Measurements from ENCODE around the gene WNT9B.
"Not testable (repeated sequence)": the region's sequence is repeated elsewhere in the genome, so short reads cannot be mapped to it uniquely, and the experiment has no call there.

WNT9B gene

GRCh38 chr17:46917041-46917440 is 65.7 kb downstream of the WNT9B start:
- DNase-seq, result no peak

DNA sequence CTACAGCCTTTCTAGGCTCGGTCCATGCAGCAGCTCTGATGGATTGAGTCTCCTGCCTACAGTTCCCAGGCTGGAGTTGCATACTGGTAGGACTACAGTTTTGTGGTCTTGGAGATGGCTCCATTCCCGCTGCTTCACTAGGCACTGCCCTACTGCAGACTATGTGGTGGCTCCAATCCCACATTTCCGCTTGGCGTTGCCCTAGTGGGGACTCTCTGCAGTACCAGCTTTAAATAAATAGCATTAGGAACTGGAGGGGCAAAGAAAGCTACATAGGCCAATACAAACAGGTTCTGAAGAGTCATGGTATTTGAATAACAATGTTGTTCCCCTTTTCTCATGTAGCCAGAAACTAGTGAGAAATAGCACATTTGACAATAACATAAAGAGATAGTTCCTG is 66.1 kb downstream of the WNT9B start:
- DNase-seq, result no peak

GRCh38 chr17:46921962-46922361 is 70.6 kb downstream of the WNT9B start:
- not testable (repeated sequence) for DNase-seq

- DNase-seq, result no peak
Observed at GRCh38 chr17:46922487-46922803, 71.1 kb downstream of the WNT9B start.

- DNase-seq, result peak; percentile 97
Observed at GRCh38 chr17:46922804-46923635, 71.6 kb downstream of the WNT9B start, which contains the start of gene GOSR2. TSS of gene GOSR2 (plus strand) at chr17:46923160. CDS start at chr17:46923193, 33 bp downstream.

DNA sequence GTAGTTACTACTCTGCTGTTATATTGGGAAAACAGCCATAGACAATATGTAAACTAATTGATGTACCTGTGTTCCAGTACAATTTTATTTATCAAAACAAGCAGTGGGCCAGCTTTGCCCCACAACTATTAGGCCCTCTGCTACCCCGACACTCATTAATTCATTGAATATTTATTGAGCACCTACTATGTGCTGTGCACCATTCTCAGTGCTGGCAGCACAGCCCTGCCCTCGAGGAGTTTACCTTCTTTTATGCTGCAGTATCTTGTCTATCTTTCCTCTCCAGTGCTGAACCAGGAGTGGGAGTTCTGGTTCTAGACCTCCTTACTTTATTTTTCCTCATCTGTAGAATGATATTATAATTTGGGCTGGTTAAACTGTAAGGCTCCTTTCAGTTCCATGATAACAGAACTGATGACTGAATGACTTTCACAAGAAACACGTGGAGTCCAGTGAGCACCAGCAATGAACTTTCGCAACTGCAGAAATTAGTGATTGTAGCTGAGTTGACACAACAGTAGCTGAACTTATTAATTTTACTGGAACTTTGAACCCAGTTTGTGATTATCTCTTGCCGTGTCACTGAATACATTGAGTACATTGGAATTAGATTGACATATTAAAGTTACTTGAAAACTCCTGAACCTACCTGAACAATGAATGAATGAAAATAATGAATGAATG is 73.9 kb downstream of the WNT9B start:
- no peak for DNase-seq

GRCh38 chr17:46928467-46929261 is 77.3 kb downstream of the WNT9B start:
- no peak for DNase-seq

DNA sequence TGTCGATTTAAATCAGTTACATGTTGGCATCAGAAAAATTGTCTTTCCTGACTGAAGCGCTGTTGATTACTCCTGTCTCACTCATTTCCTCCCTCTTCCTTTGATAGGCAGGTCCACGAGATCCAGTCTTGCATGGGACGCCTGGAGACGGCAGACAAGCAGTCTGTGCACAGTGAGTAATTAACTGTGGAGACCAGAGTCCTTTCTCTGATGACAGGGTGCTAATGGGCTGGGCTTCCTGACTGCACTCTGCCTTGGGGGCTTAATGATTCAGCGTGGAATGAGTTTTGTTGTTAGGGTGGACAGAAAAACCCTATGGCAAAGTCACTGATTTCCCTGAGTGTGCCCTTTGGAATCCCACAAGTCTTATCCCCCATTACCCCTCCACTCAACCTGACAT is 78.0 kb downstream of the WNT9B start:
- no peak for DNase-seq

DNA sequence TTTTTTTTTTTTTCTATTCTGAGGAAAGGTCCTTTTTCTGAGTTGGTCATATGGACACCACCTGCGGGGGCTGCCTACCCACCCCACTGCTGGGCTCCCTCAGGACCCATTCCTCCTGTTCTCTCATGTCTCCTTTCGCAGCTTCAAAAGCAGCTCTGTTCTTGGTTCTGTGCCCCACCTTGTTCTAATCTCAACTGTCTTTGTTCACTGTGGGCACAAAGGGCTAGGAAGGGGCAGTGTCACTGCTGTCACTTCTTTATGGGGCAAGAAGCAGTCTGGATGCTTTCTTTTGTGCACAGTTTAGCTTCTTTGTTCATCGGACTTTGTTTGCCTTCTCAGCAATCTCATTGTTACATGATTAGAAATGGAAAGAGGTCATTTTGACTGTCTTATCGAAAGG is 78.7 kb downstream of the WNT9B start:
- no peak for DNase-seq

- no peak for DNase-seq
Observed at GRCh38 chr17:46931596-46931995, 80.2 kb downstream of the WNT9B start.

DNA sequence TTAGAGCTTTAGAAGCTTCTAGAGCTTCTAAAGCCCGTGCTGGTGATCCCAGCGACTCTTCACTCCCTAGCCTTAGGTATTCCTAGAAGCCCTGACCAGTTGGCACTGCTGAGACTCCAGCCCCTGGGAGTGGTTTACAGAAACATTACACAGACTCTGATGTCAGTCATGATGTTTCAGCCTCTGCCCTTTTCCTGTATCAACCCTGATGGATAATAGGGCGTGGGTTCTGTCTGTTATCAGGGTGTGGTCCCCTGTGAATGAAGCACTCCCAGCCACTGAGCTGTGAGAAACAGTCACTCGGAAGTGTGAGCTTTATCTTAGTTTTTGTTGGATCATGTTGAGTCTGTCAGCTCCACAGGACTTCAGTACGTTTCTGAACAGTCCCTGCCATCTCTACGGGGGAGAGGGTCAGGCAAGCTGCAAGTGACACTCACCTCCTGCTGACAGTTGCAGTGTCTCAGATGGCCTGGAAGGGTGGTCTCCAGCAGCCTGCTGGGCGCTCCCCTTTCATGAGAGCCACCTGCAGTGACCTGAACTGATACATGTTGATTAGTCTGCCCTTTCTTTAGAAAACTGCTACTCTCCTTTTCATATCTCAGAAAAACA is 84.4 kb downstream of the WNT9B start:
- no peak for DNase-seq
